GM12801 (cell line): ENCODE results near the gene ABCC1.

Source experiments
- CTCF ChIP-seq: IDR thresholded peaks from one replicate; pipeline ENCODE4 v1.5.1; 2011; ENCODE audit warnings: control low read depth; ENCODE audit not compliant: insufficient read length; ENCODE audit errors: extremely low read depth

The ABCC1 gene

GRCh38 chr16:16185095-16185494, 235.7 kb downstream of the ABCC1 start:
- no peak for TF ChIP-seq CTCF

GRCh38 chr16:16186820-16187219, 237.4 kb downstream of the ABCC1 start:
- no peak for TF ChIP-seq CTCF

GRCh38 chr16:16188827-16189226, 239.4 kb downstream of the ABCC1 start:
- no peak for TF ChIP-seq CTCF

- no peak for TF ChIP-seq CTCF
These were observed 240.4 kb downstream of the ABCC1 start for GRCh38 chr16:16189842-16190241.

GRCh38 chr16:16190546-16190945, 241.1 kb downstream of the ABCC1 start:
- no peak for TF ChIP-seq CTCF

GRCh38 chr16:16191493-16192167, 242.2 kb downstream of the ABCC1 start:
- no peak for TF ChIP-seq CTCF
